ENCODE results near the gene DHRS3. TPM values are rescaled to one million over a fixed set of nuclear protein-coding genes. Genes with fewer than 3 reads are reported as not detected.

The DHRS3 gene
- total and polyA plus RNA-seq, 2 donors (not counting 3 experiments of a cell fraction or from before 2014, with no cell fraction given) = 54.3 to 75.2 TPM

DNA sequence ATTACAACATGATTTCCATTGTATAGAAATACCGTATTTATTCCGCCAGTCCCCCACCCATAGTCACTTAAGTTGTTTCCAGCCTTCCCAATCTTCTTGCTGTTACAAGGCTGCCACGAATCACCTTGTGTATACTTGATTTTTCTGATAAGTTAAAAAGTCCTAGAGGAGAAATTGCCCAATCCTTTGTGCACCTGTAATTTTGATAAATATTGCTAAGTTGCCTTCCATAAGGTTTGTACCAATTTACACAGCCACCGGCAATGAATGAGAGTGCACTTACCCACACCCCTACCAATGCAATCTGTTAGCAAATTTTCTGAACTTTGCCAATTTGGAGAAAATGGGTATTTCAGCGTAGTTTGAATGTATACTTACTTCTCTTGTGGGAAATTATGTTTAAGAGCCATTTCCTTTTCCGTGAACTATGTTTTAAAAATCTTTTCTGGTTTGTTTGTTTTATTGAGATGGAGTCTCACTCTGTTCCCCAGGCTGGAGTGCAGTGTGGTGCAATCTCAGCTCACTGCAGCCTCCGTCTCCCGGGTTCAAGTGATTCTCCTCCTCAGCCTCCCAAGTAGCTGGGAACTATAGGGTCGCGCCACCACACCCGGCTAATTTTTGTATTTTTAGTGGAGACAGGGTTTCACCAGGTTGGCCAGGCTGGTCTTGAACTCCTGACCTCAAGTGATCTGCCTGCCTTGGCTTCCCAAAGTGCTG is 87.4 kb downstream of the DHRS3 start:
- ChIA-PET POLR2A (no interaction called here), CTCF (no interaction called here)
- Histone ChIP-seq H3K4me1 (ENCODE audit: control insufficient read depth, extremely low read depth, insufficient read depth, low read length) (no peaks in the 10 kb centered on the region), H3K27ac (ENCODE audit: insufficient read depth, low read depth, low read length) (no peak overlapping the region), H2AFZ (ENCODE audit: low read depth, low read length) (no peak overlapping the region), H4K20me1 (replicated peaks; ENCODE audit: control insufficient read depth, extremely low read depth, insufficient read depth, low read length) (no peaks in the 10 kb centered on the region), H3K4me3 (replicated peaks in 1 of 3; ENCODE audit: insufficient read depth in 1 of 3, low read depth in 1 of 3, low read length in 3 of 3) (no peak overlapping the region), H3K9me3 (replicated peaks; ENCODE audit: control insufficient read depth, insufficient read depth, low read length) (no peaks in the 10 kb centered on the region), H3K27me3 (ENCODE audit: control insufficient read depth in 2 of 2, insufficient read depth in 2 of 2, low read length in 2 of 2) (no peaks in the 10 kb centered on the region), H3K9ac (replicated peaks; ENCODE audit: extremely low read depth, insufficient read depth, low read length) (no peak overlapping the region), H3K4me2 (ENCODE audit: insufficient read depth, low read length) (no peak overlapping the region), H3K36me3 (ENCODE audit: control insufficient read depth in 2 of 2, extremely low read depth in 1 of 2, insufficient read depth in 2 of 2, low read length in 2 of 2) (no peaks in the 10 kb centered on the region), H3K9me1 (replicated peaks; ENCODE audit: control insufficient read depth, extremely low read depth, insufficient read depth, low read length) (no peaks in the 10 kb centered on the region), H3K79me2 (ENCODE audit: control insufficient read depth, insufficient read depth, low read length) (no peaks in the 10 kb centered on the region)
- intact Hi-C loops (cut with micrococcal nuclease) (no loop called here), dilution Hi-C loops (cut with MboI; ENCODE audit: extremely low pct_ligation_motif_present, low sequenced_read_pairs) (no loop called here)
- BruUV-seq (replicated peaks) = no TSS peak
- DNase-seq (ENCODE audit: low read depth, low spot score) = no peak
- TF ChIP-seq FOS (IDR thresholded peaks at IDR 0.05; ENCODE audit: borderline replicate concordance, insufficient read depth, low read length) (no peak), CTCF (IDR thresholded peaks at IDR 0.05; ENCODE audit: extremely low read depth in 1 of 2, insufficient read depth in 1 of 2, low read depth in 1 of 2, low read length in 2 of 2) (no peak), JUN (IDR thresholded peaks at IDR 0.05; ENCODE audit: borderline replicate concordance, insufficient read depth, insufficient read length, low read depth) (no peak), EZH2 (IDR thresholded peaks at IDR 0.05; ENCODE audit: borderline replicate concordance, low read depth, low read length, severe bottlenecking) (no peak), GATA2 (IDR thresholded peaks at IDR 0.05; ENCODE audit: insufficient read depth, insufficient read length, low read depth, low read length) (no peak), MYC (IDR thresholded peaks at IDR 0.05; ENCODE audit: low read depth, low read length) (no peak), POLR2A (IDR thresholded peaks at IDR 0.05; ENCODE audit: low read depth, low read length) (no peak), POLR2AphosphoS5 (IDR thresholded peaks at IDR 0.05; ENCODE audit: insufficient read depth, low read depth, low read length) (no peak)
- TF ChIP-seq, protein P1, sequence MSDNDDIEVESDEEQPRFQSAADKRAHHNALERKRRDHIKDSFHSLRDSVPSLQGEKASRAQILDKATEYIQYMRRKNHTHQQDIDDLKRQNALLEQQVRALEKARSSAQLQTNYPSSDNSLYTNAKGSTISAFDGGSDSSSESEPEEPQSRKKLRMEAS (IDR thresholded peaks at IDR 0.05; ENCODE audit: insufficient read depth, insufficient read length) = no peak
- FAIRE-seq = no peak
